Liver (tissue), 9 donors: ENCODE data around the gene LMTK3. TPM values are rescaled to one million over a fixed set of nuclear protein-coding genes. Genes with fewer than 3 reads are reported as not detected.

Source experiments
- DNase-seq: peaks from one replicate; pipeline ENCODE4 v3.0.0-alpha.2; 2017; ENCODE audit warnings: low spot score
- H3K27ac ChIP-seq, 2 donors: one replicate each; pipeline ENCODE4 v1.7.0; 2013; ENCODE audit warnings: inconsistent platforms in 2 of 2, low read length in 2 of 2, control low read depth in 1 of 2, low read depth in 1 of 2, mild to moderate bottlenecking in 1 of 2
- H3K27me3 ChIP-seq, 4 donors: one replicate each; pipeline versions ENCODE4 v1.6.1 to v1.7.0; 2013; ENCODE audit warnings: low read length in 3 of 4, inconsistent platforms in 1 of 4, mild to moderate bottlenecking in 1 of 4, moderate library complexity in 1 of 4; ENCODE audit not compliant: control insufficient read depth in 4 of 4, insufficient read depth in 4 of 4
- H3K36me3 ChIP-seq, 4 donors: one replicate each; pipeline versions ENCODE4 v1.6.1 to v1.7.0; 2013; ENCODE audit warnings: low read length in 3 of 4, mild to moderate bottlenecking in 3 of 4, low read depth in 1 of 4, moderate library complexity in 1 of 4; ENCODE audit not compliant: control insufficient read depth in 4 of 4, insufficient read depth in 3 of 4
- H3K4me1 ChIP-seq, 4 donors: one replicate each; pipeline versions ENCODE4 v1.6.1 to v1.7.0; 2013; ENCODE audit warnings: low read length in 3 of 4, mild to moderate bottlenecking in 3 of 4, moderate library complexity in 1 of 4; ENCODE audit not compliant: control insufficient read depth in 4 of 4, insufficient read depth in 4 of 4
- H3K4me3 ChIP-seq, 3 donors: one replicate each; pipeline versions ENCODE4 v1.6.1 to v1.7.0; 2013; ENCODE audit warnings: low read length in 3 of 3, control low read depth in 1 of 3, low read depth in 1 of 3, mild to moderate bottlenecking in 1 of 3
- H3K9ac ChIP-seq, 2 donors: one replicate each; pipeline ENCODE4 v1.7.0; 2013; ENCODE audit warnings: low read length in 2 of 2, mild to moderate bottlenecking in 2 of 2, moderate library complexity in 2 of 2, control low read depth in 1 of 2, low read depth in 1 of 2
- H3K9me3 ChIP-seq, 4 donors: one replicate each; pipeline versions ENCODE4 v1.6.1 to v1.7.0; 2013; ENCODE audit warnings: low read length in 3 of 4; ENCODE audit not compliant: control insufficient read depth in 4 of 4
- CTCF ChIP-seq: fragments of 150-350 bp; IDR thresholded peaks from 2 replicates; pipeline ENCODE4 v1.5.1; 2017; ENCODE audit warnings: improper control_type of control experiment, low read depth, low read length; ENCODE audit not compliant: missing input control
- EGR1 ChIP-seq, 2 donors: IDR thresholded peaks; 2 replicates each; pipeline ENCODE4 v1.6.1; 2016 to 2018; ENCODE audit warnings: antibody characterized with exemption in 2 of 2, low read depth in 2 of 2
- FOXA1 ChIP-seq: IDR thresholded peaks from 2 replicates; pipeline ENCODE4 v1.6.1; 2016; ENCODE audit warnings: antibody characterized with exemption
- FOXA2 ChIP-seq: IDR thresholded peaks from 2 replicates; pipeline ENCODE4 v1.6.1; 2016; ENCODE audit warnings: antibody characterized with exemption
- GABPA ChIP-seq, 2 donors: IDR thresholded peaks in 1 of 2; conservative IDR thresholded peaks in 1 of 2; 2 replicates each; pipeline ENCODE4 v1.6.1; 2016; ENCODE audit warnings: antibody characterized with exemption in 2 of 2, mild to moderate bottlenecking in 1 of 2, moderate library complexity in 1 of 2
- HNF4A ChIP-seq, 2 donors: conservative IDR thresholded peaks; 2 replicates each; pipeline ENCODE4 v1.6.1; 2016; ENCODE audit warnings: antibody characterized with exemption in 2 of 2, mild to moderate bottlenecking in 2 of 2
- HNF4G ChIP-seq: IDR thresholded peaks from 2 replicates; pipeline ENCODE4 v1.6.1; 2016; ENCODE audit warnings: antibody characterized with exemption
- JUND ChIP-seq, 2 donors: IDR thresholded peaks; 2 replicates each; pipeline ENCODE4 v1.6.1; 2016; ENCODE audit warnings: antibody characterized with exemption in 2 of 2
- NR2F2 ChIP-seq: IDR thresholded peaks from 2 replicates; pipeline ENCODE4 v1.6.1; 2016; ENCODE audit warnings: antibody characterized with exemption
- RAD21 ChIP-seq, 2 donors: IDR thresholded peaks; 2 replicates each; pipeline ENCODE4 v1.6.1; 2016; ENCODE audit warnings: antibody characterized with exemption in 2 of 2, mild to moderate bottlenecking in 2 of 2
- REST ChIP-seq: IDR thresholded peaks from 2 replicates; pipeline ENCODE4 v1.6.1; 2016; ENCODE audit warnings: antibody characterized with exemption, mild to moderate bottlenecking
- RXRA ChIP-seq, 2 donors: IDR thresholded peaks; 2 replicates each; pipeline ENCODE4 v1.6.1; 2017 to 2018; ENCODE audit warnings: antibody characterized with exemption in 2 of 2, mild to moderate bottlenecking in 1 of 2
- SP1 ChIP-seq: IDR thresholded peaks from 2 replicates; pipeline ENCODE4 v1.6.1; 2018; ENCODE audit warnings: antibody characterized with exemption, mild to moderate bottlenecking
- TAF1 ChIP-seq: conservative IDR thresholded peaks from 2 replicates; pipeline ENCODE4 v1.6.1; 2016; ENCODE audit warnings: antibody characterized with exemption, mild to moderate bottlenecking
- YY1 ChIP-seq: IDR thresholded peaks from 2 replicates; pipeline ENCODE4 v1.6.1; 2016; ENCODE audit warnings: antibody characterized with exemption, mild to moderate bottlenecking
- ZBTB33 ChIP-seq: IDR thresholded peaks from 2 replicates; pipeline ENCODE4 v1.6.1; 2016; ENCODE audit warnings: antibody characterized with exemption
- WGBS: extraction: QIAGEN DNeasy Blood & Tissue Kit; methylation state at CpG from one replicate; pipeline ENCODE4 v1.1.7; 2013; 5-methylcytosine and 5-hydroxymethylcytosine counted together
- polyA plus RNA-seq, 2 donors: library from polyadenylated mRNA; stranded (reverse) in 1 of 2; unstranded in 1 of 2; fragments of 200-250 nt in 1 of 2; fragments of >200 nt in 1 of 2; fragmentation: Nextera tagmentation in 1 of 2; extraction: Ambion mirVana in 1 of 2; gene quantifications; one replicate each; pipeline versions ENCODE4 v1.2.1 to v1.2.3, GENCODE V29; 2013 to 2015
- total RNA-seq, 2 donors: library from RNA; depleted of rRNA; stranded (reverse); fragments of >200 nt; gene quantifications; one replicate each; pipeline ENCODE4 v1.2.3, GENCODE V29; 2014
- TF ChIP-seq, protein P1 (sequence below): IDR thresholded peaks from 2 replicates; pipeline ENCODE4 v1.6.1; 2016; ENCODE audit warnings: antibody characterized with exemption
- donor health status: healthy.
- donor health status: healthy.
- donor health status: healthy.
- donor health status: healthy.
- donor health status: healthy.

The LMTK3 gene
- total and polyA plus RNA-seq, 4 donors = 0.08 TPM; not detected in 2

DNA sequence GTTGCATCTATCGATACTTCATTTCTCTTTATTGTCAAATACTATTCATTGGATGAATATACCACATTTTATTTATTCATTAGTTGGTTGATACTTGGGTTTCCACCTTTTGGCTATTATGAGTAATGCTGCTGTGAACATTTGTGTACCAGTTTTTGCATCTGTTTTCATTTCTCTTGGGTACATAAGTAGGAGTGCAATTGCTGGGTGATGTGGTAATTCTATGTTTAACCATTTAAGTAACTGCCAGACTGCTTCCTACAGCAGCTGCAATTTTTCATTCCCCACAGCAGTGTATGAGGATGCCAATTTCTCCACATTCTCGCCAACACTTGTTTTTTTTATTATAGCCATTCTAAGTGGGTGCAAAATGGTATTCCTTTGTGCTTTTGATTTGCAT, 53.6 kb downstream of the LMTK3 start:
- Histone ChIP-seq H3K4me3 (no peak overlapping the region), H3K27ac (no peak overlapping the region), H3K36me3 (peaks cover 4 to 28% (median 11%) of the 10 kb centered on the region in 4 donors), H3K27me3 (no peaks in the 10 kb centered on the region), H3K9ac (no peak overlapping the region), H3K9me3 (no peaks in the 10 kb centered on the region), H3K4me1 (peaks cover 0 to 2% (median 2%) of the 10 kb centered on the region in 4 donors)
- 98% methylated on average over 2 of the region's 2 CpGs for WGBS
- DNase-seq = no peak
- TF ChIP-seq SP1 = no peak
- TF ChIP-seq RXRA (IDR thresholded peaks at IDR 0.05) = no peak
- TF ChIP-seq TAF1 = no peak
- TF ChIP-seq HNF4A (conservative IDR thresholded peaks at IDR 0.05) = no peak
- no peak for TF ChIP-seq CTCF
- no peak for TF ChIP-seq EGR1 (IDR thresholded peaks at IDR 0.05; ENCODE audit: low read depth in 2 of 2)

DNA sequence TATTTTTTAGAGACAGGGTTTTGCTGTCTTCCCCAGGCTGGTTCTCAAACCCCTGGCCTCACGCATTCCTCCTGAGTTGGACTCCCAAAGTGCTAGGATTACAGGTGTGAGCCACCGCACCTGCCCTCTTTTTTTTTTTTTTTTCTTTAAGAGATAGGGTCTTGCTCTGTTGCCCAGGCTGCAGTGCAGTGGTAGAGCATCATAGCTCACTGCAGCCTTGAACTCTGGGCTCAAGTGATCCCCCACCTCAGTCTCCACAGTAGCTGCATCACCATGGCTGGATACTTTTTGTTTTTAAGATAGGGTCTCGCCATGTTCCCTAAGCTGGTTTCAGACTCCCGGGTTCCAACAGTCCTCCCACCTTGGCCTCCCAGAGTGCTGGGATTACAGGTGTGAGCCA, 54.8 kb downstream of the LMTK3 start:
- 97% methylated on average over 4 of the region's 4 CpGs for WGBS
- H3K27me3 ChIP-seq = no peaks in the 10 kb centered on the region
- no peak for TF ChIP-seq REST
- TF ChIP-seq GABPA (IDR thresholded peaks at IDR 0.05 in 1 of 2, conservative IDR thresholded peaks at IDR 0.05 in 1 of 2) = no peak
- no peak for TF ChIP-seq RXRA (IDR thresholded peaks at IDR 0.05)
- TF ChIP-seq, protein P1, sequence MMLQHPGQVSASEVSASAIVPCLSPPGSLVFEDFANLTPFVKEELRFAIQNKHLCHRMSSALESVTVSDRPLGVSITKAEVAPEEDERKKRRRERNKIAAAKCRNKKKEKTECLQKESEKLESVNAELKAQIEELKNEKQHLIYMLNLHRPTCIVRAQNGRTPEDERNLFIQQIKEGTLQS = no peak
- TF ChIP-seq TAF1 = no peak
- no peak for TF ChIP-seq CTCF
- no peak for TF ChIP-seq ZBTB33
- no peak for TF ChIP-seq EGR1 (IDR thresholded peaks at IDR 0.05; ENCODE audit: low read depth in 2 of 2)
- TF ChIP-seq FOXA2 = no peak
- no peak for TF ChIP-seq YY1
- TF ChIP-seq NR2F2 = no peak
- TF ChIP-seq HNF4G = no peak
- no peak for TF ChIP-seq RAD21 (IDR thresholded peaks at IDR 0.05)
- TF ChIP-seq JUND (IDR thresholded peaks at IDR 0.05) = no peak
- TF ChIP-seq FOXA1 = no peak

More for the DNA sequence above, 54.8 kb downstream of the LMTK3 start:
- H3K9ac ChIP-seq = no peak overlapping the region
- no peaks in the 10 kb centered on the region for H3K9me3 ChIP-seq
- DNase-seq = no peak
- H3K27ac ChIP-seq = no peak overlapping the region
- no peak overlapping the region for H3K4me3 ChIP-seq
- H3K4me1 ChIP-seq = peaks cover 0 to 6% (median 5%) of the 10 kb centered on the region in 4 donors
- H3K36me3 ChIP-seq = peaks cover 5 to 36% (median 15%) of the 10 kb centered on the region in 4 donors
